Measurements from ENCODE around the gene AXIN2.

The AXIN2 gene, protein sequence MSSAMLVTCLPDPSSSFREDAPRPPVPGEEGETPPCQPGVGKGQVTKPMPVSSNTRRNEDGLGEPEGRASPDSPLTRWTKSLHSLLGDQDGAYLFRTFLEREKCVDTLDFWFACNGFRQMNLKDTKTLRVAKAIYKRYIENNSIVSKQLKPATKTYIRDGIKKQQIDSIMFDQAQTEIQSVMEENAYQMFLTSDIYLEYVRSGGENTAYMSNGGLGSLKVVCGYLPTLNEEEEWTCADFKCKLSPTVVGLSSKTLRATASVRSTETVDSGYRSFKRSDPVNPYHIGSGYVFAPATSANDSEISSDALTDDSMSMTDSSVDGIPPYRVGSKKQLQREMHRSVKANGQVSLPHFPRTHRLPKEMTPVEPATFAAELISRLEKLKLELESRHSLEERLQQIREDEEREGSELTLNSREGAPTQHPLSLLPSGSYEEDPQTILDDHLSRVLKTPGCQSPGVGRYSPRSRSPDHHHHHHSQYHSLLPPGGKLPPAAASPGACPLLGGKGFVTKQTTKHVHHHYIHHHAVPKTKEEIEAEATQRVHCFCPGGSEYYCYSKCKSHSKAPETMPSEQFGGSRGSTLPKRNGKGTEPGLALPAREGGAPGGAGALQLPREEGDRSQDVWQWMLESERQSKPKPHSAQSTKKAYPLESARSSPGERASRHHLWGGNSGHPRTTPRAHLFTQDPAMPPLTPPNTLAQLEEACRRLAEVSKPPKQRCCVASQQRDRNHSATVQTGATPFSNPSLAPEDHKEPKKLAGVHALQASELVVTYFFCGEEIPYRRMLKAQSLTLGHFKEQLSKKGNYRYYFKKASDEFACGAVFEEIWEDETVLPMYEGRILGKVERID

DNA sequence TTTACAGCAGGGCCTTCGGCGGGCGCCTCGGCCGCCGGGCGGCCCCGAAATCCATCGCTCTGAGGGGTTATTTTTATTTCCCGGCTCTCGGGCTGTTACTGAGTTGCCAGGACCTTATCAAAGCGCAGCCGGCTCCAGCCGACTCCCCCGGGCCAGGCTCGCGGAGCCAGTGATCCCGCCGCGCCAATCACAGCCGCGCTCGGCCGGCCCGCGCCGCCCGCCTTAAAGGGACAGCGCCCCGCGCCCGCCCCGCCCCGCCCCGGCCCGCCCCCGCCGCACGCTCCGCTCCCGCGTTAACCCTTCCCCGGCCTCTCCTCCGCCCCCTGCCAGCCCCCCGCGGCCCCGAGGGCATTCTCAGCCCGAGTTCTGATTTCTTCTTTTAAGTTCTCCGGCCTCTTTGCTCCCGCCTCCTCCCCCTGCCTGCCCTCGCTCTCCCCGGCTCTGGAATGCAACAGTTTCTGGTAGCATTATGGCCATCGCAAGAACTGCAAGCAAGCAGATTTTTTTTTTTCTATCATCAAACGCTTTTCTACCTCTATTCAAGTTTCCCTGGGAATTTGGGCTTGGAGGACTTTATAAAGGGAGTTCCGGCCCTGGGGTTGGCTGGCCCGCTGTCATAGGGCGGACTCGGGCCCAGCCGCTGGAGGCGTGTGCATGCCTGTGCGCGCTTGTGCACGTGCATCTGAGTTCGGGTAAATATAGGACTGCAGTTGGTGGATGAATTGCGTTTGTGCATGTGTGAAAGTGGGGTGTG, at the start of gene AXIN2:
AXIN2 (minus strand) TSS at position 197 of the 754 bp plus-strand sequence. CDS start 3,028 bp downstream, outside the sequence.
- peak; percentile 88 for DNase-seq

DNA sequence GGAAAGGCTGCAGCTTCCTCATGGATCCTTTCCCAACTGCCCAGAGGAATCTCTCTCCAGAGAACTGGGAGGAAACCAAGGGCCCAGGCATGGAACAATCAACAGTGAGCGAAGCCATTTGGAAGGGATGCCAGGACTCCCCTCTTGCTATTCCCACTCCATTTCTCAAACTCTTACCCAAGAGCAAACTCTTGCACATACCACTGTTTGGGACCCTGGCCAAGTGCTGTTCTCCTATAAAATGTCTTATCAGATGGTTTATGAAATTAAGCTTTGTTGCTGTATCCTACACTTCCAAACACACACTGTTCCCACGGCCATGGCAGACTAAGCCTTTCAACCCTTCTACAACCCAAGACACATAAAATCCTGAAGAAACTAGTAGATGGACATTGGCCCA, 48.3 kb upstream of the AXIN2 start:
- no peak for DNase-seq

DNA sequence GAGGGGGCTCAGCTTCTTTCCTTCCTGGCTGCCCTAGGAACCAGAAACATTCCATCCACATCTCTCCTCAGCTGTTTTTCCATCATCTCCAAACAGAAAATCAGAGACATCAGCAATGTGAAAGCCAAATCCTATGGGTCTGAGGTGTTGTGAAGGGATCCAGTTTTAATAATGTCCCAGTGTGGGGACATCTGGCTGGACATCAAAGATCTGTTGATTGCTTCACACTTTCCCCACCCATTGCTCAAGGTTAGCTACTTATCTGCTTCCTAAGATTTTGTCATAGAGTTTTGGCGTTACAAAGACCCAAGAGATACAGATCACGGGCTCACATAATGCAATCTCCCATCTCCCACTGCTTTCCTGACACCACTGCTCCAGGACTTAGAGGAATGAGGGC, 47.8 kb upstream of the AXIN2 start:
- DNase-seq = no peak

DNA sequence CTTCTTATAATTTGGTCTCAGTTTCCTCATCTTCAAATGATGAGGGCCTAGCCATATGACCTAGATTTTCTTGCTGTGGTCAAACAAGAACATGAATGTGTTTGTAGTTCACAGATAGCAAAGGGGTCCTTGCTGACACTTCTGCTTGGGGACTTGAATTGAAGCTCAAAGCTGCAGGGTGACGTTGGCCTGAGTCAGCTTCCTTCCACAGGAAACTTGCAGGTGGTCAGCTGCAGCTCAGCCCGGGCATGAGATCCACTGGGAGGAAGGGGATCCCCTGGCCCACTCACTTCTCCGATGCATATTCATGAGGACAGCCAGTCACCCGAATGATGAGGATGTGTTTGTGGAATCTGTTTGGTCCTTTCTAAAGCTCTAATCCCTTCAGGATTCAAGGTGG, 42.6 kb upstream of the AXIN2 start:
- DNase-seq = no peak

DNA sequence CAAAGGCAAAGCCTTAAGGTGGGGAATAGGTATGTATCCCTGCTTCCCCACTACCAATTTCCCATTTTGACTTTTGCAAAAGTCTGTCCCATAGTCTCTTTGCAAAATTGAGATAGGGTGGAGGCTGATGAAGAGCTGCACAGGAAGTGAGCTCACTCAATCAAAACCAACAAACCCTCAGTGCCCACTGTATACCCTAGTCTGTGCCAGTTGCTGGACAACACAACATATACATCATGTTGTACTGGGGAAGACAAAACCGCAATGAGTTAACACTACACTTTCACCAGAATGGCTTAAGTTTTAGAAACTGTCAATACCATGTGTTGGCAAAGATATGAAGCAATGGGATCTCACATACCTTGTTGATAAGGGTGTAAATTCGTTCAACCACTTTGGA, 40.4 kb upstream of the AXIN2 start:
- DNase-seq = no peak

DNA sequence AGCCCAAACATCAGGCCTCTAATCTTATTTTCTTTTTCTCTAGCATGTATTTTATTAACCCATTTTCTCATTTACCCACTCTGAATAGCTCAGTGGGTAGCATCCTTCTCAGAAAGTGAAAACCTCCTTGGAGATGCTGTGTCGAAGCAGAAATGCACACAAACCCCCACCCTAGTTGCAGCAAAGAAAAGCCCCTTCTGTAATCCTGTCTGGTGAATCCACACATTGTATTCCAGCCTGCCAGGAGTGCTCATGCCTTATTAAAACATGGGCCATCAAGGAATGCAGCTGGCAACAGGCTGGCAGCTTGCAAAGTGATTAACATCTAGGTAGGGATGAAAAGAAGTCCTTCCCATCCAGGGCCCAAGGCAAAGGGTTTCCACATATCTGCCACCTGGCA, 39.7 kb upstream of the AXIN2 start:
- DNase-seq = no peak

DNA sequence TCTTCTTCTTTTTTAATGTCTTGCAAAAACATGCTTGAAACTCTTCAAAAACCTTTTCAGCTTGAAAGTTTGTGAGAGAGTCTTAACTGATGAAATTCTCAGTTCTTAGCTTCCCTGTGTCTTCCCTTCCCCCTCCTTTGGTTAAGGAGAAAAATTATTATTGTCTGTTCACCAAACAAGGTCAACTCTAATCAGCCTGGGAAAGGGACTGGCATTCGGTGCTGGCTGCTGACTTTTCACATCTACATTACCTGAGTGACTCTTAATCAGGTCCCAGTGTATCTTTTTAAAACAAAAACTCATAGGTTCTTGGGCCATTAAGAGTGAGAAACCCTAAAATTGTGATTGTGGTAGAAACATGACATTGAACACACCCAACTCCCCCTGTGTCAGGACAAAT, 39.1 kb upstream of the AXIN2 start:
- no peak for DNase-seq

DNA sequence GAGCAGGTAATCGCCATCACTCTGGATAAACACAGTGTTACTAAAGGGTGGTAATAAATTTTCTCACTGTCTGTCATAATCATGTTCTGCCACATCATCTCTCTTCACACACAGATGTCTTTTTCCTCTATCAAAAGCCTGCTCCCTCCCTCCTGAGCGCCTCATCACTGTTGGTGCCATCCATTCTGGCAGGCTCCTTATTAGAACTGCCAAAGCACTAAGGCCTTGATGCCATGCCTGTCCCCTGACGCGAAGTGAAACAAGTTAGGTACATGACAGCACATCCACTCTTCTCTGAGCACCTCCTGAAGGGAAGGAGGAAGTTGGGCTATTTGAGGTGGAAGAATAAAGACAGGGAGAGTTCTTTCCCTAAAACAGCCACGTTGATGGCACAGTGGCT, 38.2 kb upstream of the AXIN2 start:
- no peak for DNase-seq

DNA sequence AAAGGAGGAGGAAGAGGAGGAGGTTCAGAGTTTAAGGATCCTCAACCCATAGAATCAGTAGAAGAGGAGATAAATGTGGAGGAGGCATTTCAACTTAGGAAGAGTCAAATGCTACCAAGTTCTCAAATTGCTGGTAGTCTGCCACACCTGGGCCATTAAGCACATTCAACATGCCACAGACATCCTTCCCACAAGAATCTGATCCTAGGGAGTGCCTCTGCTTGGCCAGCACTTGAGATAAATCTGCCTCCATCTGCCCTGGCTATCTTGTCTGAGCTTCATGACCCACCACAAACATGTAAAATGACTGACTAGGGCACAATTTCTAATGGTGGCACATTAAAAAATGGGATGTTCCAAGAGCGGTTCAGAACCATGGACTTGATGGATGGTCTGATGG, 37.3 kb upstream of the AXIN2 start:
- DNase-seq = no peak

DNA sequence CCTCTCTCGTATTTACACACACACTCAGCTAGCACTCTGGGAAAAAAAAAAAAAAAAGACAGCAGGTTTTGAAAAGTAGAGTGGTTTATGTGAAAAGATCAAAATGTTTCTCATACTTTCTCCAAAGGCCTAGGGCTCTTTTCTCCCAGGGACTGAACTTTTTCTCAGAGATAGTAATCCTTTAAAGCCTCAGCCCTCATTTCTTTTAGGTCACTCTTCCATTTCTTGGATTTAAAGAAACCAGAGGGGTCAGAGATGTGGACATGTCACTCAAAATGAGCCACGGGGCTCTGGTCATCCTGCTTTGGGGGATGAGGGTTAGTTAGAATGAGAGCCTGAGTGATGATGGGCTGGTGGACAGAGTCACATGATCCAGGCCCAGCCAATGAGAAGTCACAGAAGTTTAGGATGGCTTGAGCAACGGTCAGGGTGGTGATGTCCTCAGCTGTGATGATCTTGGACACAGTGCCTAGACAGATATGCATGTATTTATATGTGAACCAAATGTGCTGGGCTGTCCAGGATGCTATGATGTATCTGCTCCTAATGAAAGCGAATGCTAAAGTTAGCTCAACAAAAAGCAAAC, 33.7 kb upstream of the AXIN2 start:
- DNase-seq = no peak

DNA sequence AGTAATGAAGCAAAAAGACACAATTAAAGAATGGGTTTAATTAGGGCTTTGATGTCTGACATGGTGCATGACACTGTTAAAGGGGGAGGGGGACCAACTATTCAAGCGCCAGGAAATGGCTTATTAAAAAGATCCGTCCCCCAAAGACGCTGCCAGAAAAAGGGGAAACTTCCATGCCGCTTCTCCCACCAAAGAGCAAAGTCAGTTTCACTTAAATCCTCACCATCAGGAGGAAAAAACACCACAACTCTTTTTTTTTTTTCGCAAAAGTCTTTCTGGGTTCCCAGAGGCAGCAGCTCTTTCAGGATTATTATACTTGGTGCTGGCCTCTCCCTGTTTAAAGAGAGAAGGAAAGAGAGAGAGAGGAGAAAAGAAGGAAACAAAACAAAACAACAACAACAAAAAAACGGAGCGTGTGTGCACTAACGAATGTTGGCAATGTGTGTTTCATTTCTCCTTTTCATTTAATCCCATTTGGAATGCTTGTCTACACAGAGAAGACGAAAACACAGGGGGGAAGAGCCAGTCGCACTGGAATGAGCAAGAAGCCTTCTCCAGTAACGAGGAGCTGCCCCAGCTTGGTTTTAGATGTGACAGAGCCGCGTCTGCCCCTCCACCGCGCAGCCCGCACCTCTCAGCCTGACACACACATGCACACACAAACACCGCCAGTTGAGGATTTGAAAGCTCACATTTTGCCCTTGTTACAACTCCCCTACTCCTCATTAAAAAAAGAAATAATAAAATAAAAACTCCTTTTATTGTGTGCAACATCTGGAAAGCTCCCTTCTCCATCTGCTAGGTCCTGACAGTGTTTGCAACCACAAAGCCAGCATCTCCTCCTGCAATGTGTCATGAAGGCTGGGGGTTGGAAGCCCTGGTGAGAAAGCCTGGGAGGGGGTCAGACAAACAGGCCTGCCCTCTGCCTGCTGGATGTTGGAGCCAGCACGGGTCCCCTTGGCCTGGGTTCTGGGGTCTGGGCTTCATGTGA, 32.7 kb upstream of the AXIN2 start:
- DNase-seq = no peak

DNA sequence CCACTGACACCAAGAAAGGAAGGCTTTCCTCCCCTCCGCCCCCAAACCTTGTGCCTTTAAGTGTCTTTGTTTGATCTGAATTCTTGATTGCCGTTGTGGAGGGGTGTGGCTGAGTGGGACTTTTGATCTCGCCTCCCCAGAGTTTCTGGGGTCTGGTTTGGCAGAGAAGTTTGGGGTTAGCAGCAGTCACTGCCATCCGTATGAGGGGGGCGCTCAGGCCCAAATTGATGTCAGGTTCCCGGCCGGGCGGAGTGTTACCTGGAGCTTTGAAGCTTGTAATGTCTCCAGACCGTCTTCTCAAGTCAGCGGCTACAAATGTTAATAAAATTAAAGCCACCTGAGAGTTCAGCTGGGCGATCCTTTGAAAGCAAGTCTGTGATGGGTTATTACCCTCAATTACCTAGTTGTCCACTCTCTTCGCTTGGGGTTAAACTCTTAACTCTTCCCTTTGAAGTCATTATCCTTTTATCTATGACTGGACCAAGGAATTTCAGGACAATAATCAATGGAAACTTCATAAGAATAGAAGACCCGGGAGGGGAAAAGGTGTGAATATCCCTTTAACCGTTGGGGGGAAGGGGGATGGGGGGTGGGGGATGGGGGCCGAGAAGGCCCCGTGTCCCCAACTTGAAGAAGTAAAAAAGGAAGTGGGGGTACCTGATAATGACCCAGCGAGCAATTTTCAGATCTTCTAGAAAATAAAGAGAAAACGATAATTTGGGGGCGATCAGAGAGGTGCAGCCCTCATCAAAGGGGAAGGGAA, 31.8 kb upstream of the AXIN2 start:
- DNase-seq = no peak

DNA sequence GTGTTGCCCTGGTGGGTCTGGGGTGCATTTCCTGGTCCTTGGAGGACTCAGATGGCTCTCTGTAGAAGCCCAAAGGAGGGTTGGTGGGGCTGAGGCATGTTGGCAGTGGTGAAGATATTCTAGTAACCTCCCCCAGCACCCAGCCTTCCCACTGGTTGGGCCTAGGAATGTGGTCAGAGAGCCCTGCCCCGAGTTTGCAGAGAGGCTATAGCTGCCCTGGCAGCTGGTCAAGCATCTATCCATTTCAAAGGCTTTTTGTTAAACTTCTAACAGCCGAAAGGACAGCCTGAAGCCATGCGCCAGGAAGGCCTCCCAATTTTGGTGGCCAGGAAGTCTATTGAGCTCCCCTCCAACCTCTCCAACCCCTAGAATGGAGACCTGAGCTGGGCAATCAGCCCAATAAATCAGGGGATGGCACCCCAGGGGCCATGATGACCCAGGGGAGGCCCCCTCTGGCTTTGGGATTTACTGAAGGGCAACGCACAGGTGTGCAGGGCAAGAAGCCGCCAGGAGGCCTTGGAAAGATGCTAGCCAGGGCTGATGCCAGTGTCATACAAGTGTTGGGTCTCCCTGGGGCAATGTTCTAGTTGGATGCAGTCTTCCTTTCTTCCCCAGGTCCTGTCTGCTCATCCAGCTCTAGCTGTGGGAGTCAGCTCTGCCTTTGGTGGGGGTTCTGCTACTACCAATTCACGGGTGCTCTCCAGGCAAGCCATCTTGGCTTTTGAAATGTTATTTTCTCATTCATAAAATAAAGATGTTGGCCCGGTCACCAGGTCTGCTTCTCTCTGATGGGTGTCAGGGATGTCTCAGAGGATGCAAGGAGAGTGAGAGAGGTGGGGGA, 30.9 kb upstream of the AXIN2 start:
- no peak for DNase-seq

DNA sequence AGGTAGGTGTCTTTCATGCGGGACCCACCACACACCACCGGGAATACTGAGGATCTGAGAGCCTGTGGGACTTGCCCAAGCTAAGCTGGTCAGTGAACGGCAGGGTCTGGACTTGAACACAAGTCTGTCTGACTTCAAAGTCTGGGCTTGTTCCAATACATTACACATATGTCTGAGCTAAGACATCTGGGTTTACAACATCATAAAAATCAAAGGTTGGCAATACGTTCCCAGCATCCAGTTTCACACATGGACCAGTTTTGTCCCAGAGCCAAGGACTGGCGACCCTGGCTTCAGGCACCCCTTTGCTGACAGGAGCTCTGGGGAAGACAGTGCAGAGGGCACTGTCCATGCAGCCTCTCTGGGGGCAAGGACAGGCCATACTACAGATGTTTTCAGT, 27.9 kb upstream of the AXIN2 start:
- DNase-seq = no peak

DNA sequence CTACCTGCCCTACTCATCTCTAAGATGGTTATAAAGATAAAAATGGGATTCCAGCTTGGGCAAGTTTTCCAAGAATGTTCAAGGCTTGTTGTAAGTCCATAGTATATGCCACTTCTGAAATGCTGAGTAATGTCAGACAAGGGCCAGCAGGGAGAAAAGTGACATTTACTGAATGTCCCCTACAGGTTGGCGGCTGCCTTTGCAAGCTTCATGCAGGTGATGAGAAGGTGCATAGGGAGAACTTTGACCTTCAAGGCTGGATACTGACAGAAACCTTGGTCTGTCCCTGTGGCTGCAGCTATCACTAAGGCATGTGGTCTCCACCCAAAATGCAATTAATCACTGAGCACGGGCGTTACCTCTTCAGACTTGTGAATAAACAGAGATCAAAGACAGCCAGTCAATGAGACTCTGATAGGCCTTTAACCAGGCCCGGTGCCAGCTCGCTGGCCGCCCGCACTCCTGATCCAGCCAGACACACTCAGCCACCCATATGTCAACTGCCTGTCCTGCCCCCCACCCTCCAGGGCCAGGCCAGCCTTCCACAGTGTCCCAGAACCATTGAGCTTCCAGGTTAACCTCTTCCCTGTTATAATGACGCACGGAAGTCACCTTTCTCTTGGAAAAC, 26.8 kb upstream of the AXIN2 start:
- no peak for DNase-seq

DNA sequence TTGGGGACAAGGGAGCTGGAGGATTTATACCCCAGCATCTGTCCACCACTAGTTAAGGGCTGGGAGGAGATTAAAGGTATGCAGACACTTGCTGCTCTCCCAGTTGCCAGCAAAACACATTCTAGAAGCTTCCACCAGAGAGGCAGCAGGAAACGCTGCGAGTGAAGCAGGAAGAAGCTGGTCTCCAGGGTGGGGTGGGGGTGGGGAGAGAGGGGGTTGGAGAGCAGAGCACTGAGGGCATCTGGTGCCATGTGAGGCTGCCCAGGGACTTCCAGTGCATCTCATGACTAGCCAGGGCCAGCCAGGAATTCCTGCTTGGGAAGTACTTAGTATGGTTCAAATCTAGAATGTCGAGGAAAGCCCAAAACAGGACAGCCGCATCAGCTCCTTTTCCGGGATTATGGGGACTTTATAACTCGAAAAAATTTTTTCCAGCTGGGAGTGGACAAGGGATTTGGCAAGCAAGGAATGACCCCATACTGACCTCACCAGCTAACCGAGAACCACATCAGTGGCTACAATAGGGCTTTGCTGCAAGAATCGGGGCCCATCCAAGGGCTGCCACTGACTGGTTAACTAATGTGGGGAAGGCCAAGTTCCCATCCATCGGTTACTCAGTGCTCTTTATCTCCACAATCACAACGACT, 26.2 kb upstream of the AXIN2 start:
- DNase-seq = no peak

DNA sequence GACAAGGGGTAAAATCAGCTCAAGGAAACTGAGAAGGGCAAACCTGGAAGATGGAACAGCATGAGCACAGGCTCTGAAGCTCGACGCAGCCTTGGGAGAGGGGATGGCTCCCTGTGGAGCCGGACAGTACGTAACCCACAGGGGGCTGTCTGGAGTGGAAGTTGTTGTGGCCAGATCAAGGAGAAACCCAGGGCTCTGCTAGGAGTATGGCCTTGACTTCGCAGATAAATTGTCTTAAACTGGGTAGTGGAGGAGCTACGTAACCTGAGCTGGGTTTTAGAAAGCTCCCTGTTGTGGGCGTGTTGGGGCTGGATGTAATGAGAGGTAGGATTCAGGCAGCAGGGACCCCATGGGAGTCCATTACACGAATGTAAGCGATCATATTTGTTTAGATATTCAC, 25.5 kb upstream of the AXIN2 start:
- DNase-seq = no peak

DNA sequence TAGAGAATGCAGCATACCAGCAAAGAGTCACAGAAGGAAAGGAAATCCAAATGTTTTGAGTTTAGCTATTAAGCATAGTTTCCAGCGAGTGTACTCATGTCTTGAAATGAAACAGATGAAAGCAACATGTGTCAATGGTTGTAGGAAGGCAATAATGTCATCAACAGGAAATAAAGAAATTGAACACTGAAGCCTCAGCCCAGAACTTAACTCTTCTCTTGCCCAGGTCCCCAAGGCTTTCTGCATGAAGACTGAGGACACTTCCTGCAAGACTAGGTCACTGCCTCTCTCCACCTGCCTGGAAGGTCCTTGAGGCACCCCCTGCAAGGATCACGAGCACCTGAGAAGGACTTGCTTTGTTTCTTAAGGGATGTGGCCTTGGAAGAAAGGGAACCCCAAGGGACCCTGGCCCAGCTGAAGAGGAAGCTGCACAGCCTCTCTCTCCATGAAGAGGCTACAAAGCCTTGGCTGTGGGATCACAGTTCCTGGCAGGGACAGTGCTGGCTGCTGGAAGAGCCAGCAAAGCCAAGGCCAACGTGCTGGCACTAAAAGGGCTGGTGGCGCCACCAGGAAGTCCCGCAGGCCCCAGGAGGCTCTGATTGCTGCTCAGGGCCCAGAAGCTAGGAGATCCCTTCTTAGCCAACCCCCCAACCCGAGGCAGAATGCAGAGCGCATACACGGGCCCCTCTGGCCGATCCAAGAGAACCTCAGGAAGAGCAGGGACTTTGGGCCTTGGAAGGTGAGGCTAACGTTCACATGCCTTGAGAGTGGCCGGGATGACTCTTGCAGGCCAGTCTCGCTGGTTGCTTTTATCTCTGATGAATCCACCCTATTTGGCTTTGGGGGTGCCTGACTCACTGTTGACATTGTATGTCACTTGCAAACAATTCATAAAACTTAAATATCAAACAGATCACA, 23.4 kb upstream of the AXIN2 start:
- DNase-seq = no peak
